A673 (cell line): ENCODE results near the gene ADAP2.

Experiments
- EZH2 ChIP-seq: fragments of 200-600 bp; sonication (generic); IDR thresholded peaks from 2 replicates; pipeline ENCODE4 v1.6.1; 2017; ENCODE audit warnings: borderline replicate concordance, low read depth, mild to moderate bottlenecking, mixed read lengths, antibody characterized with exemption, low read length; ENCODE audit not compliant: poor library complexity, severe bottlenecking
- TF ChIP-seq, protein P1 (sequence below): fragments of 300-800, 200-600 bp; sonication (generic); conservative IDR thresholded peaks from 2 replicates; pipeline ENCODE4 v1.5.1; 2017; ENCODE audit warnings: low read depth, mild to moderate bottlenecking, antibody characterized with exemption, low read length, moderate library complexity, mixed read lengths

DNA sequence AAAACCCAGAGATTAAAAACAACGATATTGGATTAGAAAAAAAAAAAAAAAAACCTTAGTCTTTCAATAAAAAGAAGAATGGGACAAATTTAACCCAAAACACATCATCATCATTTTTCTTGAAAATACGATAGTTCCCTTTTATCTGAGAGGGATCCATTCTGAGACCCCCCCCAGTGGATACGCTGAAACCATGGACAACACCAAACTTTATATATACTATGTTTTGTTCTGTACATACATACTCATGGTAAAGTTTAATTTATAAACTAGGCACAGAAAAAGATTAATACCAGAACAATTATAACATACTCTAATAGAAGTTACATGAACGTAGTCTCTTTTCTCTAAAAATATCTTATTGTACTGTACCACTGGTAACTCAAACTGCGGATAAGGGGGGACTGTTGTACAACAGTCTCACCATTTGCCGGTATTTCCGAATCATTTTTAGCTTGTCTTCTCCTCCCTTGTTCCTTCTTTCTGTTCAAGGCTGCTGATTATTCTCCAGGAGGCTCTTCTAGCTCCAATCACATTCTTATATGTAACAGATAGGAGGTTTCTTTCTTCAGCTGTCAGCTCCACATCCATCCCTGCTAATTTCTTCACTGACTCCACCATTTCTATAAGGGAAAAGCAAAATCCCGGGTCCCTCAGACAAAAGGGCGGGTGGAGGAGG lies 86.1 kb downstream of the ADAP2 start:
- TF ChIP-seq, protein P1, sequence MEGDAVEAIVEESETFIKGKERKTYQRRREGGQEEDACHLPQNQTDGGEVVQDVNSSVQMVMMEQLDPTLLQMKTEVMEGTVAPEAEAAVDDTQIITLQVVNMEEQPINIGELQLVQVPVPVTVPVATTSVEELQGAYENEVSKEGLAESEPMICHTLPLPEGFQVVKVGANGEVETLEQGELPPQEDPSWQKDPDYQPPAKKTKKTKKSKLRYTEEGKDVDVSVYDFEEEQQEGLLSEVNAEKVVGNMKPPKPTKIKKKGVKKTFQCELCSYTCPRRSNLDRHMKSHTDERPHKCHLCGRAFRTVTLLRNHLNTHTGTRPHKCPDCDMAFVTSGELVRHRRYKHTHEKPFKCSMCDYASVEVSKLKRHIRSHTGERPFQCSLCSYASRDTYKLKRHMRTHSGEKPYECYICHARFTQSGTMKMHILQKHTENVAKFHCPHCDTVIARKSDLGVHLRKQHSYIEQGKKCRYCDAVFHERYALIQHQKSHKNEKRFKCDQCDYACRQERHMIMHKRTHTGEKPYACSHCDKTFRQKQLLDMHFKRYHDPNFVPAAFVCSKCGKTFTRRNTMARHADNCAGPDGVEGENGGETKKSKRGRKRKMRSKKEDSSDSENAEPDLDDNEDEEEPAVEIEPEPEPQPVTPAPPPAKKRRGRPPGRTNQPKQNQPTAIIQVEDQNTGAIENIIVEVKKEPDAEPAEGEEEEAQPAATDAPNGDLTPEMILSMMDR: no peak
- no peak for TF ChIP-seq EZH2
